DND-41 (cell line): ENCODE measurements around the gene SNX20.

ENCODE experiments used
- CTCF ChIP-seq: IDR thresholded peaks from 2 replicates; pipeline ENCODE4 v1.5.1; 2012; ENCODE audit warnings: borderline replicate concordance, low read length, moderate library complexity, mild to moderate bottlenecking; ENCODE audit not compliant: poor library complexity, severe bottlenecking; ENCODE audit errors: extremely low read depth
- EZH2 ChIP-seq: IDR thresholded peaks from 3 replicates; pipeline ENCODE4 v1.6.1; 2012; ENCODE audit warnings: borderline replicate concordance, low read depth, mild to moderate bottlenecking, moderate library complexity, low read length, inconsistent platforms; ENCODE audit not compliant: severe bottlenecking

- no peak for TF ChIP-seq CTCF
- TF ChIP-seq EZH2 = no peak
These were observed 39.3 kb downstream of the SNX20 start for GRCh38 chr16:50641818-50642187.
